Psoas muscle (tissue), 8 donors: ENCODE data around the gene GLRX. TPM values are rescaled to one million over a fixed set of nuclear protein-coding genes. Genes with fewer than 3 reads are reported as not detected.
"Not testable (repeated sequence)": the region's sequence is repeated elsewhere in the genome, so short reads cannot be mapped to it uniquely, and the experiment has no call there.

Source experiments
- ATAC-seq, 4 donors: fragments of 200-7000 bp; cut with Tn5 transposase; one replicate each; pipeline ENCODE4 v1.9.1; 2020; ENCODE audit warnings: moderate library complexity in 3 of 4, mild to moderate bottlenecking in 2 of 4
- DNase-seq, 2 donors: peaks; one replicate each; pipeline ENCODE4 v3.0.0-alpha.2; 2020
- H3K27ac ChIP-seq: fragments of 200-600 bp; one replicate; pipeline ENCODE4 v1.8.0; 2022
- H3K27me3 ChIP-seq, 3 donors: fragments of 200-600 bp in 1 of 3; one replicate each; pipeline versions ENCODE4 v1.6.1 to v1.8.0; 2013 to 2022; ENCODE audit warnings: low read length in 2 of 3, mild to moderate bottlenecking in 2 of 3, moderate library complexity in 1 of 3; ENCODE audit not compliant: insufficient read depth in 3 of 3
- H3K36me3 ChIP-seq, 2 donors: fragments of 200-600 bp in 1 of 2; one replicate each; pipeline versions ENCODE4 v1.6.1 to v1.8.0; 2013 to 2022; ENCODE audit warnings: low read depth in 1 of 2, mild to moderate bottlenecking in 1 of 2, moderate library complexity in 1 of 2; ENCODE audit not compliant: insufficient read depth in 1 of 2
- H3K4me1 ChIP-seq: fragments of 200-600 bp; one replicate; pipeline ENCODE4 v1.8.0; 2022
- H3K4me3 ChIP-seq: fragments of 200-600 bp; one replicate; pipeline ENCODE4 v1.8.0; 2022; ENCODE audit warnings: mild to moderate bottlenecking
- H3K9me3 ChIP-seq: fragments of 200-600 bp; one replicate; pipeline ENCODE4 v1.8.0; 2022
- WGBS, 3 donors: extraction: QIAGEN DNeasy Blood & Tissue Kit; methylation state at CpG; one replicate each; pipeline versions ENCODE4 v1.1.6 to v1.1.7; 2013; 5-methylcytosine and 5-hydroxymethylcytosine counted together
- intact Hi-C, 2 donors: fragments of 100-400 bp; cut with DNase I; formaldehyde crosslinking; loops; one replicate each; pipeline versions ENCODE4 v1.11.0 to v1.14.2; 2022
- polyA plus RNA-seq, 3 donors: library from polyadenylated mRNA; stranded (reverse); fragments of 200-250 nt; gene quantifications; one replicate each; pipeline ENCODE4 v1.2.3, GENCODE V29; 2013
- total RNA-seq, 4 donors: library from RNA; stranded (reverse); fragmentation: NEBNext Ultra II Directional in 2 of 4; extraction: Animal tissue kit (Norgen Biotek cat#: 25700) in 2 of 4; gene quantifications; one replicate each; pipeline versions ENCODE4 v1.2.1 to v1.2.4, GENCODE V29; 2021 to 2023
- TF ChIP-seq, protein P1 (sequence below): fragments of 200-600 bp; IDR thresholded peaks from one replicate; pipeline ENCODE4 v1.8.0; 2022; ENCODE audit warnings: antibody characterized with exemption
- donor health status: healthy with polysubstance abuse.
- donor health status: DM: no; HTN: no; CAD: no; lungs with moderate emphysema.
- donor health status: Bipolar disorder and iron deficiency.
- donor health status: healthy.
- donor health status: DM: yes; HTN: yes; CAD: no.
- donor health status: DM: no; HTN: no; CAD: no.
- donor health status: DM: no; HTN: no; CAD: no.
- donor health status: DM: yes; HTN: yes; CAD: no.

Gene GLRX
- total and polyA plus RNA-seq, 7 donors = 131 to 3,024 (median 888) TPM

DNA sequence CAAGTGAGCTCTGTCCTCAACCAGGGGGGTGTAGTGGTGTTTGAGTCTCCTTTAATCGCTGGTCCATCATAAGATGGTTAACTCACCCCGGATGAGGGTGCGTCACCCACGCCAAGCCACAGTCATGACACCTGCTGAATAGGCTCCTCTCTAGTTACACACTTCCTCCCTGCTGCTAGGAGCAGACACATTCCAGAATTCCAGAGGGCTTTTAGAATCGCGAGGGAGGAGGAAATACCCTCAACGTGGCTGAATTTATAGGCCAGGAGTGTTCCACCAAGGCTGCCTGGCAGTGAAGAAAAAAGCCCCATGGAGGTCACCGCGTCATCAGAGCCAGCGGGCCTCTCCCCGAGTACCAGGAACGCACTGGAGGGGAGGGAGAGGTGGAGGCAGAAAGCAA is 5.1 kb downstream of the GLRX start:
- 18 to 23% (median 19%) methylated on average over 12 of the region's 12 CpGs for WGBS, 3 donors
- no peaks in the 10 kb centered on the region for H3K27me3 ChIP-seq
- H3K36me3 ChIP-seq = peaks cover 16 to 70% of the 10 kb centered on the region in 2 donors
- DNase-seq (peak; percentile 57 to 75), ATAC-seq (peak; percentile 60 to 81 (median 70))
- peaks cover 67% of the 10 kb centered on the region for H3K4me1 ChIP-seq
- H3K4me3 ChIP-seq = peak overlapping the region; percentile 95
- no peaks in the 10 kb centered on the region for H3K9me3 ChIP-seq
- TF ChIP-seq, protein P1, sequence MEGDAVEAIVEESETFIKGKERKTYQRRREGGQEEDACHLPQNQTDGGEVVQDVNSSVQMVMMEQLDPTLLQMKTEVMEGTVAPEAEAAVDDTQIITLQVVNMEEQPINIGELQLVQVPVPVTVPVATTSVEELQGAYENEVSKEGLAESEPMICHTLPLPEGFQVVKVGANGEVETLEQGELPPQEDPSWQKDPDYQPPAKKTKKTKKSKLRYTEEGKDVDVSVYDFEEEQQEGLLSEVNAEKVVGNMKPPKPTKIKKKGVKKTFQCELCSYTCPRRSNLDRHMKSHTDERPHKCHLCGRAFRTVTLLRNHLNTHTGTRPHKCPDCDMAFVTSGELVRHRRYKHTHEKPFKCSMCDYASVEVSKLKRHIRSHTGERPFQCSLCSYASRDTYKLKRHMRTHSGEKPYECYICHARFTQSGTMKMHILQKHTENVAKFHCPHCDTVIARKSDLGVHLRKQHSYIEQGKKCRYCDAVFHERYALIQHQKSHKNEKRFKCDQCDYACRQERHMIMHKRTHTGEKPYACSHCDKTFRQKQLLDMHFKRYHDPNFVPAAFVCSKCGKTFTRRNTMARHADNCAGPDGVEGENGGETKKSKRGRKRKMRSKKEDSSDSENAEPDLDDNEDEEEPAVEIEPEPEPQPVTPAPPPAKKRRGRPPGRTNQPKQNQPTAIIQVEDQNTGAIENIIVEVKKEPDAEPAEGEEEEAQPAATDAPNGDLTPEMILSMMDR = no peak
- H3K27ac ChIP-seq = peak overlapping the region; percentile 95
- intact Hi-C loops = no loop called here

DNA sequence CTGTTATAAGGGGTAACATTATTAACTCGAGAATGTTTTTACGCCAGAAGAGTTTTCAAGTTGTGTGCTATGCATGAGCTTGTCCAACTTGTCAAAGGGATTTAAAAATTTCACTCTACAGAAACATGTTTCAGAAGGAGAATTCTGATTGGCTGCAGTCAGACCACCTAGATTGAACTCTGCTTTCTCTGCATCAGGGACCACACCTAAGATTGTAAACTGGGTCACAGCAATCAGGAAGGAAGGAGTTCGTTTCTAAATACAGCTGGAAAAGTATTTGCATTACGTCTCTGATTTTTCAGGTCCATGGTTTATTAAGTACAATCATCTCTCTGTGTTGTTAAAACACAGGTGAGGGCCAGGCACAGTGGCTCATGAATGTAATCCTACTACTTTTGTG is 5.8 kb downstream of the GLRX start:
- intact Hi-C loops = no loop called here
- H3K36me3 ChIP-seq = peaks cover 16 to 70% of the 10 kb centered on the region in 2 donors
- WGBS, 3 donors = 60 to 75% (median 66%) methylated on average over 4 of the region's 4 CpGs
- no peaks in the 10 kb centered on the region for H3K9me3 ChIP-seq
- peak overlapping the region; percentile 95 for H3K27ac ChIP-seq
- TF ChIP-seq, protein P1 = no peak
- peaks cover 72% of the 10 kb centered on the region for H3K4me1 ChIP-seq
- DNase-seq = no peak
- H3K4me3 ChIP-seq = peak overlapping the region; percentile 95
- H3K27me3 ChIP-seq = no peaks in the 10 kb centered on the region
- no peak for ATAC-seq

DNA sequence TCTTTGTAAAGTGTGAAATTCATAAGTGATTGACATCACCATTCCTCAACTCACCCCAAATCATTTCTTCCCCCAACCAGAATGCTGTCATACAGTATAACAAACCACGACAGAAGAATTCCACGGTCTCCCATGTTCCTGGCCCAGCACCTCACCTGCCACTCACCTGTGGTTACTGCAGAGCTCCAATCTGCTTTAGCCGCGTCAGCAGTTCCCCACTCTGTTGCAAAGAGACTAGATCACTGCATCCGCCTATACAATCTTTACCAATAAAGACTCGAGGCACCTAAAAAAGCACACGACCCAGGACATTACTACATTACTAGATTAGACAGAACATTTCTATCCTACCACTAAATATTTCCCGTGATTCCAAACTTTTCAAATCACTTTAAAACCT is 6.2 kb downstream of the GLRX start:
- WGBS, 3 donors = 91 to 95% (median 92%) methylated on average over 8 of the region's 8 CpGs
- intact Hi-C loops = no loop called here
- Histone ChIP-seq H3K36me3 (peaks cover 16 to 68% of the 10 kb centered on the region in 2 donors), H3K4me1 (peaks cover 72% of the 10 kb centered on the region), H3K4me3 (peak overlapping the region; percentile 95), H3K9me3 (no peaks in the 10 kb centered on the region), H3K27ac (peak overlapping the region; percentile 95), H3K27me3 (no peaks in the 10 kb centered on the region)
- TF ChIP-seq, protein P1 = no peak
- ATAC-seq (no peak), DNase-seq (no peak)

- no peaks in the 10 kb centered on the region for H3K9me3 ChIP-seq
Measured at GRCh38 chr5:95815155-95815729, 7.3 kb downstream of the GLRX start.

GRCh38 chr5:95813035-95813434 is 9.5 kb downstream of the GLRX start:
- H3K9me3 ChIP-seq, intact Hi-C loops, H3K4me3 ChIP-seq, DNase-seq, H3K27me3 ChIP-seq, ATAC-seq: not testable (repeated sequence)
- 88 to 97% (median 91%) methylated on average over 8 of the region's 8 CpGs for WGBS, 3 donors
- Histone ChIP-seq H3K27ac (peak overlapping the region; percentile 95), H3K36me3 (peaks cover 12 to 44% of the 10 kb centered on the region in 2 donors), H3K4me1 (peaks cover 69% of the 10 kb centered on the region)

More at GRCh38 chr5:95815155-95815729, 7.3 kb downstream of the GLRX start:
- TF ChIP-seq, protein P1 = no peak
- Histone ChIP-seq H3K36me3 (peaks cover 16 to 57% of the 10 kb centered on the region in 2 donors), H3K4me1 (peaks cover 61% of the 10 kb centered on the region), H3K27me3 (no peaks in the 10 kb centered on the region), H3K4me3 (peak overlapping the region; percentile 95), H3K27ac (peak overlapping the region; percentile 95)
- WGBS, 3 donors = 70 to 82% (median 80%) methylated on average over 4 of the region's 4 CpGs
- no peak for DNase-seq
- ATAC-seq = no peak
- intact Hi-C loops = no loop called here
